Amniotic epithelial cell (primary cell): Measurements from ENCODE around the gene EDRF1.
"Not testable (repeated sequence)": the region's sequence is repeated elsewhere in the genome, so short reads cannot be mapped to it uniquely, and the experiment has no call there.

Source experiments
- DNase-seq: peaks from one replicate; pipeline ENCODE4 v3.0.0-alpha.2; 2010; ENCODE audit warnings: low read depth

EDRF1 gene

DNA sequence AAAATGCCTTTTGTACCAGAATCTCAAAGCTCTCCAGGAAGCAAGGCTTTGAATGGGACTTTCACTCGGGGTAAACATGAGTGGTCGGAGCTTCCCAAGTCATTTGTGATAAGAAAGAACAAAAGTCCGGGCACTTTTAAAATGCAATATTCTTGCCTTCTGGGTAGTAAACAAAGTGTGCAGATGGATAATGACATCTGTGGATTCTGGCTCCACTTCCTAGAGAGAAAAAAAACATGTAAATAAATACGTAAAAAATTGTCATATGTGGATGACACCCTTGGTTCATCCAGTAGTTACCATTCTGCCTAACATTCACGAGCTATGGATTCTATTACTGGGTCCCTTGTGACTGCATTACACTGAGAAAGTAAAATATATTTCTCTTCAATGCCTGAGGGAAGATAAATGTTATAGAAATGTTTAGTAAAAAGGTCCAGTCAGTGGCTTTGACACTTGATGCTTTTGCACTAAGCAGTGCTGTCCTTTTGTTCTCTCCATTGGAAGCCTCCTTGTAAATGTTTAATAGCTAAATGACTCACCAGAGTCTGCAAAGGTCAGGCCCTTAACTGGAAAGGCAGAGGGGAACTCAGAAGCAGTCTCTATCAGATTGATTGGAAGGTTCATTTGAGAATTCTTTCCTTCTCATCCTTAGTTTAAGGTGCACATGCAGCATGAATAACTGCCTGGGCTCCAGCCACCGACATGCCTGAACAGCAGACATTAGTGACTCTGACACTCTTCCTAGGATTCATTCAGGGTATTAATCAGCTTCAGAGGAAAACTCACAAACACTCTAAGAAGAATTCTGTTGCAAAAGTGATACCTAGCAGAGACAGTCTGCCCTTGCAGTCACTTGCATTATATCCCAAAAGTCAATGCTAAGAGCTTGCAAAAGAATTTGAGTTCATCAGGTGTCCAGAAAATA is 11.7 kb upstream of the EDRF1 start:
- no peak for DNase-seq

- DNase-seq: no peak
Measured at GRCh38 chr10:125708971-125709503, 10.5 kb upstream of the EDRF1 start.

- DNase-seq: peak; percentile 54
Measured at GRCh38 chr10:125709553-125710474, 9.7 kb upstream of the EDRF1 start.

GRCh38 chr10:125711110-125711750 is 8.3 kb upstream of the EDRF1 start:
- DNase-seq: peak; percentile 7

DNA sequence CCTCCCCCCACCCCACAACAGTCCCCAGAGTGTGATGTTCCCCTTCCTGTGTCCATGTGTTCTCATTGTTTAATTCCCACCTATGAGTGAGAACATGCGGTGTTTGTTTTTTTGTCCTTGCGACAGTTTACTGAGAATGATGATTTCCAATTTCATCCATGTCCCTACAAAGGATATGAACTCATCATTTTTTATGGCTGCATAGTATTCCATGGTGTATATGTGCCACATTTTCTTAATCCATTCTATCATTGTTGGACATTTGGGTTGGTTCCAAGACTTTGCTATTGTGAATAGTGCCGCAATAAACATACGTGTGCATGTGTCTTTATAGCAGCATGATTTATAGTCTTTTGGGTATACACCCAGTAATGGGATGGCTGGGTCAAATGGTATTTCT is 4.8 kb upstream of the EDRF1 start:
- DNase-seq: not testable (repeated sequence)

- DNase-seq: no peak
Measured at GRCh38 chr10:125720002-125720382, 483 bp downstream of the EDRF1 start.

- DNase-seq: no peak
Measured at GRCh38 chr10:125721035-125721434, 1.5 kb downstream of the EDRF1 start.

- DNase-seq: no peak
Measured at GRCh38 chr10:125722811-125723210, 3.3 kb downstream of the EDRF1 start.

GRCh38 chr10:125726914-125727313 is 7.4 kb downstream of the EDRF1 start:
- no peak for DNase-seq

- no peak for DNase-seq
Measured at GRCh38 chr10:125727436-125727835, 7.9 kb downstream of the EDRF1 start.

DNA sequence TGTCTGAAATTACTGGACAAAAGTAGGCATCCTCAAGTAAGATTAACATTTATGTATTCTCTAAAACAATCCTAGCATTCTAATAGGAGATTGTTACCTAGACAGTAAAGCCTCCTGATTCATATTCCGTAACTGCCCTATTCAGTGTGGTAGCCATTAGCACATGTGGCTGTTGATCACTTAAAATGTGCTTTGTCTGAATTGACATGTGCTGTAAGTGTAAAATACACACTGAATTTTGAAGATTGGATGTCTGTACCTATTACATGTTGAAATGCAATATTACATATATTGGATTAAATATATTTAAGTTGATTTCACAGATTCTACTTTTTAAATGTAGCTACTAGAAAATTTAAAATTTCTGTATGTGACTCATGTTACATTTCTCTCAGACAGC is 14.6 kb downstream of the EDRF1 start:
- DNase-seq: no peak

DNA sequence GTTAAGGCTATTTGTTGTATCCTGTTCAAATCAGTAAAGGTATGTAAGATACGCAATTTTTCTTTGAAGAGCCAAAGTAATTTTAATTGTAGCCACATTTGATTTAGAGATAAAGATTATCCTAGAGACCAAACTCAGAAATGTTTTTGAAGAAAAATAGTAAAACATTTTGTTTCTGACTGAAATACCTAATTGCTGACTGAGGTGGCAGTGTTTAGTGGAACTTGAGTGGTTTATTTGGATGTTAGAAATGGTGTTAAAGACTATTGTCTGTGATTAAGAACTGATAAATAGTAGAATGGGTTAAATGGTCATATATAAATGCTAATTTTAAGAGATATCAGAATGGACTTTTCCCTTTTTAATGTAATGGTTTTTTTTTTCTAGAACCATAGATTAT is 15.3 kb downstream of the EDRF1 start:
- DNase-seq: no peak

GRCh38 chr10:125738206-125738605 is 18.7 kb downstream of the EDRF1 start:
- no peak for DNase-seq

DNA sequence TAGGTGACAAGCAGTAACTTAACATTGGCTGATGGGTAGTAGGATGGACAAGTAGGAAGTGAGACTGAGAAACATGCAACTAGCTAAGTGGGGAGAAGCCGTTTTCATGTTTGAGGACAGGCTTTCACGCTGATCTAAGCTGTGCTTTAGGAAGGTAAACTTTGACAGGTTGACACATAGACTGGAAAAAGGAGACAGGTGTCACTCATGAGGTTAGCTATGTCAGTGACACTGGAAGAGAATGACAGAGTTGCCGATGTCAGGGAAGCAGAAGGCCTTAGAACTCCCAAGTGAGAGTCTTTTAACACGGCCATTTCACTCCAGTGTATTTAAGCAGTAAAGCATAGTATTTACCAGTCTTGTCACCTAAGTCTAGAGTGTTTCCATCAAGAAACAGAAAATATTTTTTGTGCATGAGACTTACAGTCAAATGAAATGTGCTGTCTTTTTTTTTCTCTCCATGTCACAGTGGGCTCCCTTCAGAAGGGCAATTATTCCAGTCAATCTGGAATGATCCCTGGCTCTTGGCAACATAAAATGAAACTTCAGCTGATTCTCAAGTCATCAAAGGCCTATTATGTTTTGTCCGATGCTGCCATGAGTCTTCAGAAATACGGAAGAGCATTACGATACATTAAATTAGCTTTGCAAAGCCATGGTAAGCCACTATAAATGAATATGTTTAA is 20.6 kb downstream of the EDRF1 start:
- DNase-seq: no peak

- DNase-seq: no peak
Measured at GRCh38 chr10:125742465-125742864, 23.0 kb downstream of the EDRF1 start.

DNA sequence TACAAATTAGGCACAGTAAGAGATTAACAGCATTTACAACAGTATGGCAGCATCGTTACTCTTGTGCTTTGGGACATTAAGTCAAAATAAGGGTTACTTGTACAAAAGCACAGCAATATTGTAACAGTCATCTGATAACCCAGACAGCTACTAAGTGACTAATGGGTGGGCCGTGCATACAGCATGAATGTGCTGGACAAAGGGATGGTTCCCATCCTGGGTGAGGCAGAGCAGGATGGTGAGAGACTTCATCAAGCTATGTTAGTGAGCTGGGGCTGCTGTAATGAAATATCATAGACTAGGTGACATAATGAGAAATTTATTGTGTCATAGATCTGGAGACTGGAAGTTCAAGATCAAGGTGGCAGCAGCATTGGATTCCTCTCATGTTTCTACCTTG is 25.4 kb downstream of the EDRF1 start:
- no peak for DNase-seq

- no peak for DNase-seq
Measured at GRCh38 chr10:125747417-125747816, 27.9 kb downstream of the EDRF1 start.

DNA sequence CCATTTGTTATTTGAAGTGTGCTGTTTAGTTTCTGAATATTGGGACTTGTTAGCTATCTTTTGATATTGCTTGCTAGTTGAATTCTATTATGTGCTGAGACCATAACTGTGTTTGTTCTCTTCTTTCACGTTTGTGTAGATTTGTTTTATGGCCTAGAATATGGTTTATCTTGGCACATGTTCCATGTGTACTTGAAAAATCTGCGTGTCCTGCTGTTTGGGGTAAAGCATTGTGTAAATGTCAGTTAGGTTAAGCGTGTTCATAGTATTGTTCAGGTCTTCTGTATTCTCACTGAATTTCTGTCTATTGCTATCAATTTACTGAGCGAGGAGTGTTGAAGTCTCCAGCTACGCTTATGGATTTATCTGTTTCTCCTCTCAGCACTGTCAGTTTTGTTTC is 36.7 kb downstream of the EDRF1 start:
- DNase-seq: no peak

DNA sequence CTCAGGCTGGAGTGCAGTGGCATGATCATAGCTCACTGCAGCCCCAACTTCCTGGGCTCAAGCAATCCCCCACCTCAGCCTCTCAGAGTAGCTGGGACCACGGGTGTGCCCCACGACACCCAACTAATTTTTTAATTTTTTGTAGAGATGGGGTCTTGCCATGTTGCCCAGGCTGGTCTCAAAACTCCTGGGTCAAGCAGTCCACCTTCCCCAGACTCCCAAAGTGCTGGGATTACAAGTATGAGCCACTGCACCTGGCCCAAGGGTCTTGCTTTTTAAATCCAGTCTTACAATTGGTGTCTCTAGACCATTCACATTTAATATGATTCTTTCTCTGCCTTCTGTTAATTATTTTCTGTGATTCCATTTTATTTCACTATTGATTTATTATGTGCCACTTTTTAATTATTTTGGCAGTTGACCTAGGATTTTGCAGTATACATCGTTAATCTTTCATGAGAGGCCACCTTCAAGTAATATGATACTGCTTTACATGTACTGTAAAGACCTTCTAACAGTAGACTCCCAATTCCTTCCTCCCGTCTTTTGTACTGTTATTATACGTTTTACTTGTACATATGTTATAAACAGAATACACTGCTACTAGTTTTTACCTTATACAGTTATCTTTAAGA is 37.5 kb downstream of the EDRF1 start:
- DNase-seq: no peak

- no peak for DNase-seq
Measured at GRCh38 chr10:125757742-125758141, 38.2 kb downstream of the EDRF1 start.

DNA sequence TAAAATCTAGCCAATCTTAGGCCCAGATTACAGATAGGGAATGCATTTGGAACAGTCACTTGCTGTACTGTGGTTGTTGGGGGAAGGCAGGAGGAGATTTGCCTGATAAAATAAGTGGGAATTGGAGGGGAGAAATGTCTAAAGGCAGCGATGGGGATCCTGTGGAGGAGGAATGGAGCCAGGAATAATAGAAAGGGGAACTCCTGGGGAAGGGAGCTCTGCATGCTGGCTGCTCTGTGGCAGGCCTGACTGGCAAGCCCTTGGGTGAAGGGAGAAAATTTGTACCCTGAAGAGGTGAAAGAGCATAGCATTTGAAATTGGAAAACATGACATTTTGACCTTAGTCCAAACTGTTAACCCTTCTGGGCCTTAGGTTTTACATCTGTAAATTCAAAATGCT is 42.5 kb downstream of the EDRF1 start:
- DNase-seq: no peak
